HCT116 (cell line): ENCODE measurements around the gene PANK3.

ENCODE experiments used
- CEBPB ChIP-seq: IDR thresholded peaks from 2 replicates; pipeline ENCODE4 v1.6.1; 2012; ENCODE audit warnings: low read depth
- CTCF ChIP-seq, 3 experiments: fragments of 200-600 bp in 1 of 3; sonication (generic) in 1 of 3; IDR thresholded peaks in 2 of 3; conservative IDR thresholded peaks in 1 of 3; 2 replicates each; pipeline ENCODE4 v1.5.1; 2012 to 2017; ENCODE audit warnings: low read depth in 2 of 3, low read length in 2 of 3, antibody characterized with exemption in 1 of 3, borderline replicate concordance in 1 of 3, control low read depth in 1 of 3, mild to moderate bottlenecking in 1 of 3, mixed read lengths in 1 of 3, mixed run types in 1 of 3, moderate library complexity in 1 of 3; ENCODE audit not compliant: insufficient read depth in 1 of 3
- EGR1 ChIP-seq: IDR thresholded peaks from 2 replicates; pipeline ENCODE4 v1.6.1; 2012; ENCODE audit warnings: low read depth
- EZH2 ChIP-seq: fragments of 200-600 bp; sonication (generic); IDR thresholded peaks from 2 replicates; pipeline ENCODE4 v1.6.1; 2017; ENCODE audit warnings: antibody characterized with exemption, mixed run types
- EZH2phosphoT487 ChIP-seq: fragments of 200-600 bp; IDR thresholded peaks from 2 replicates; pipeline ENCODE4 v1.6.1; 2018; ENCODE audit warnings: antibody characterized with exemption, borderline replicate concordance
- POLR2A ChIP-seq: IDR thresholded peaks from 2 replicates; pipeline ENCODE4 v1.7.0; 2011; ENCODE audit warnings: borderline replicate concordance; ENCODE audit not compliant: insufficient read depth, insufficient read length; ENCODE audit errors: extremely low read depth
- POLR2AphosphoS5 ChIP-seq: IDR thresholded peaks from 2 replicates; pipeline ENCODE4 v1.6.1; 2011; ENCODE audit warnings: mild to moderate bottlenecking, low read depth, low read length, moderate library complexity
- RAD21 ChIP-seq: IDR thresholded peaks from 2 replicates; pipeline ENCODE4 v1.6.1; 2012; ENCODE audit warnings: low read depth, mild to moderate bottlenecking
- TCF7L2 ChIP-seq: IDR thresholded peaks from 2 replicates; pipeline ENCODE4 v1.7.0; 2011; ENCODE audit warnings: borderline replicate concordance, inconsistent platforms; ENCODE audit not compliant: insufficient read depth, insufficient read length; ENCODE audit errors: extremely low read depth
- YY1 ChIP-seq: IDR thresholded peaks from 2 replicates; pipeline ENCODE4 v1.6.1; 2011; ENCODE audit warnings: low read length, low read depth, moderate library complexity, mild to moderate bottlenecking; ENCODE audit not compliant: insufficient replicate concordance; ENCODE audit errors: extremely low read depth
- ZNF274 ChIP-seq: fragments of 200-500 bp; sonication (Bioruptor generic); IDR thresholded peaks from 2 replicates; pipeline ENCODE4 v1.6.1; 2014; ENCODE audit warnings: mild to moderate bottlenecking, low read depth, low read length, inconsistent platforms
- TF ChIP-seq, protein P1 (sequence below): IDR thresholded peaks from 2 replicates; pipeline ENCODE4 v1.6.1; 2011; ENCODE audit warnings: mild to moderate bottlenecking, low read length, moderate library complexity; ENCODE audit not compliant: insufficient replicate concordance; ENCODE audit errors: extremely low read depth
- TF ChIP-seq, protein P2 (sequence below): IDR thresholded peaks from 2 replicates; pipeline ENCODE4 v1.6.1; 2012

DNA sequence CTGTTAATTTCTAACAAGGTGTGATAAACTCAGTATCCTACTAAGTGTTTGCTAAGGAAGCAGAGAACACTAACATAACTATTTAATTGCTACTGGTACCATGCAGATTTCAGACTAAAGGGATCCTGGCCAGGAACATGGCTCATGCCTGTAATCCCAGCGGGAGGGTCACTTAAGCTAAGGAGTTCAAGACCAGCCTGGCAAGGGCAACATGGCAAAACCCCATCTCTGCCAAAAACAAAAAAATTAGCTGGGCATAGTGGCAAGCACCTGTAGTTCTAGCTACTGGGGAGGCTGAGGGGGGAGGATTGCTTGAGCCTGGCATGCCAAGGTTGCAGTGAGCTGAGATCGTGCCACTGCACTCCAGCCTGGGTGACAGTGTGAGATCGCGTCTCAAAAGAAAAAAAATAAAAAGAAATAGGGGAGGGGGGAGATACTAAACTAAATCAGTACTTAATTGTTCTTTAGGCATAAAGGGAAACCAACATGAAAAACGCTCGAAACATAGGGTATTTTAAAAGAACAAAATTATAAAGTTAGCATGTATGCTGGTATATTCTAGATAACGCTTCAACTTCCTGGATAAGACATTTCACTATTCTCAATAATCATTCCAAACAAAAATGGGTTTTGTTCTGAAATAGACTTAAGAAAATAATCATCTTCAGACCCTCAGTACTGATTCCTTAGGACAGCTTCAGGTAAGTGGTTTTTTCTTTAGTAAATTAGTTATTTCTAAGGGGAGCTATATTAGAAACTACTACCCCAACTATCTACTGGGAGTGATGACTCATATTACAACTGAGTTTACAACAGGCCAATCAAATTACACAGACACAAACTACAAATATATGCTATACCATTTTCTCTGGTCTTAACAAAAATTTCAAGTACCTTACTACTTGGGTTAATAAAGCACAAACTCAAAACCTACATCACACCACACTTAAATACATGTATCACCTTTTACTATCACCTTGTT is 3.5 kb downstream of the PANK3 start:
- TF ChIP-seq CTCF (IDR thresholded peaks at IDR 0.05 in 2 of 3, conservative IDR thresholded peaks at IDR 0.05 in 1 of 3; ENCODE audit: borderline replicate concordance in 1 of 3, insufficient read depth in 1 of 3, low read depth in 2 of 3, low read length in 2 of 3) (no peak), POLR2A (no peak), ZNF274 (no peak), RAD21 (no peak), YY1 (no peak), TCF7L2 (no peak), POLR2AphosphoS5 (no peak), EZH2phosphoT487 (no peak), EGR1 (no peak), CEBPB (no peak), EZH2 (no peak)
- TF ChIP-seq, protein P1, sequence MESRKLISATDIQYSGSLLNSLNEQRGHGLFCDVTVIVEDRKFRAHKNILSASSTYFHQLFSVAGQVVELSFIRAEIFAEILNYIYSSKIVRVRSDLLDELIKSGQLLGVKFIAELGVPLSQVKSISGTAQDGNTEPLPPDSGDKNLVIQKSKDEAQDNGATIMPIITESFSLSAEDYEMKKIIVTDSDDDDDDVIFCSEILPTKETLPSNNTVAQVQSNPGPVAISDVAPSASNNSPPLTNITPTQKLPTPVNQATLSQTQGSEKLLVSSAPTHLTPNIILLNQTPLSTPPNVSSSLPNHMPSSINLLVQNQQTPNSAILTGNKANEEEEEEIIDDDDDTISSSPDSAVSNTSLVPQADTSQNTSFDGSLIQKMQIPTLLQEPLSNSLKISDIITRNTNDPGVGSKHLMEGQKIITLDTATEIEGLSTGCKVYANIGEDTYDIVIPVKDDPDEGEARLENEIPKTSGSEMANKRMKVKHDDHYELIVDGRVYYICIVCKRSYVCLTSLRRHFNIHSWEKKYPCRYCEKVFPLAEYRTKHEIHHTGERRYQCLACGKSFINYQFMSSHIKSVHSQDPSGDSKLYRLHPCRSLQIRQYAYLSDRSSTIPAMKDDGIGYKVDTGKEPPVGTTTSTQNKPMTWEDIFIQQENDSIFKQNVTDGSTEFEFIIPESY, result no peak
- TF ChIP-seq, protein P2, sequence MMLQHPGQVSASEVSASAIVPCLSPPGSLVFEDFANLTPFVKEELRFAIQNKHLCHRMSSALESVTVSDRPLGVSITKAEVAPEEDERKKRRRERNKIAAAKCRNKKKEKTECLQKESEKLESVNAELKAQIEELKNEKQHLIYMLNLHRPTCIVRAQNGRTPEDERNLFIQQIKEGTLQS, result no peak
